ENCODE data around the gene REXO1. TPM values are rescaled to one million over a fixed set of nuclear protein-coding genes. Genes with fewer than 3 reads are reported as not detected.

The REXO1 gene
- total RNA-seq, 1 experiment from 2014 or later = 61.1 TPM

GRCh38 chr19:1805401-1806183 lies 42.7 kb downstream of the REXO1 start (continued):
- no peak for TF ChIP-seq ZNF281 (CRISPR knock-in tag; IDR thresholded peaks at IDR 0.05)
- no peak for TF ChIP-seq NR3C1 (CRISPR knock-in tag; conservative IDR thresholded peaks at IDR 0.05; ENCODE audit: low read depth)
- TF ChIP-seq STAT6 (CRISPR knock-in tag; conservative IDR thresholded peaks at IDR 0.05; ENCODE audit: low read depth) = no peak

GRCh38 chr19:1804858-1805257 lies 43.4 kb downstream of the REXO1 start:
- Mint-ChIP-seq H3K4me3 (no peak overlapping the region), H3K36me3 (no peaks in the 10 kb centered on the region), H3K27ac (no peak overlapping the region), H3K27me3 (ENCODE audit: low read depth) (no peaks in the 10 kb centered on the region; the same call in 1 of the 2 replicates), H3K9me3 (no peaks in the 10 kb centered on the region), H3K4me1 (no peaks in the 10 kb centered on the region)
- ATAC-seq = no peak
- ChIA-PET CTCF (interaction anchor here (1.0 to 1.1 kb wide), 2 partner anchors 22 to 33 kb away, joined by 3 to 4 read pairs; no protein-coding TSS in a partner anchor), POLR2A (no interaction called here)
- DNase-seq (ENCODE audit: low spot score) = no peak
- TF ChIP-seq ESRRA (CRISPR knock-in tag; IDR thresholded peaks at IDR 0.05; ENCODE audit: borderline replicate concordance) (no peak), ZMAT4 (CRISPR knock-in tag; IDR thresholded peaks at IDR 0.05) (no peak), NR2C2 (CRISPR knock-in tag; IDR thresholded peaks at IDR 0.05) (no peak), HMGA2 (CRISPR knock-in tag; IDR thresholded peaks at IDR 0.05) (no peak), KAT7 (CRISPR knock-in tag; IDR thresholded peaks at IDR 0.05; ENCODE audit: borderline replicate concordance) (no peak), SP1 (CRISPR knock-in tag; conservative IDR thresholded peaks at IDR 0.05) (no peak), NFE2L1 (CRISPR knock-in tag; IDR thresholded peaks at IDR 0.05) (no peak), NFYB (CRISPR knock-in tag; conservative IDR thresholded peaks at IDR 0.05; ENCODE audit: low read depth) (no peak)

DNA sequence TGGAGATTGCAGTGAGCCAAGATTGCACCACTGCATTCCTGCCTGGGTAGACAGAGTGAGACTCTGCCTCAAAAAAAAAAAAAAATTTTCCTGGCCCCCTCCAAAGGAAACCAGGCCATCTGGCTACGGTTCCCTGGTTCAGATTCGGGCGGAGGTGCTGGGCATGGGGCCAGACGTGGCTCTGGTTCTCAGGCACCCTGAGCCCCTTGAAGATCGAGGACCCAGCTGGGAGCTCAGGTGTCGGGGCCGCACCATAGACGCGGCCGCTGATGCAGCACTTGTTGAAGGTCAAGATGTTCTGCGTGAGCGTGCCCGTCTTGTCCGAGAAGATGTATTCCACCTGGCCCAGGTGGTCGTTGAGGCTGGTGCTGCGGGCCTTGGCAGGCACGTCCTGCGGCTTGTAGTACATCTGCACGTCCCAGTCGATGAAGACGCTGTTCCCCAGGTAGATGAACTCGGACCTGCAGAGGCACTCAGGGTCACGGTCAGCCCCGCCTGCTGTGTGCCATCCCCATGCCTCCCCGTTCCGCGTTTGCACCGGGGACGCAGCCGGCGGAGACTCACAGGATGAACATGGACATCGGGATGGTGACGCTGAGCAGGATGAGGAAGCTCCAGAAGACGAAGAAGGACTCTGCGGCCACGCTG lies 48.5 kb downstream of the REXO1 start:
- TF ChIP-seq ZNF219 (CRISPR knock-in tag; IDR thresholded peaks at IDR 0.05; ENCODE audit: borderline replicate concordance) (no peak), ZNF232 (CRISPR knock-in tag; IDR thresholded peaks at IDR 0.05) (no peak), E2F4 (CRISPR knock-in tag; IDR thresholded peaks at IDR 0.05; ENCODE audit: borderline replicate concordance, low read depth) (no peak), NFE2L1 (CRISPR knock-in tag; IDR thresholded peaks at IDR 0.05) (no peak), ZNF281 (CRISPR knock-in tag; IDR thresholded peaks at IDR 0.05) (no peak), FOXJ3 (CRISPR knock-in tag; IDR thresholded peaks at IDR 0.05; ENCODE audit: borderline replicate concordance) (no peak)
- TF ChIP-seq, protein P1, sequence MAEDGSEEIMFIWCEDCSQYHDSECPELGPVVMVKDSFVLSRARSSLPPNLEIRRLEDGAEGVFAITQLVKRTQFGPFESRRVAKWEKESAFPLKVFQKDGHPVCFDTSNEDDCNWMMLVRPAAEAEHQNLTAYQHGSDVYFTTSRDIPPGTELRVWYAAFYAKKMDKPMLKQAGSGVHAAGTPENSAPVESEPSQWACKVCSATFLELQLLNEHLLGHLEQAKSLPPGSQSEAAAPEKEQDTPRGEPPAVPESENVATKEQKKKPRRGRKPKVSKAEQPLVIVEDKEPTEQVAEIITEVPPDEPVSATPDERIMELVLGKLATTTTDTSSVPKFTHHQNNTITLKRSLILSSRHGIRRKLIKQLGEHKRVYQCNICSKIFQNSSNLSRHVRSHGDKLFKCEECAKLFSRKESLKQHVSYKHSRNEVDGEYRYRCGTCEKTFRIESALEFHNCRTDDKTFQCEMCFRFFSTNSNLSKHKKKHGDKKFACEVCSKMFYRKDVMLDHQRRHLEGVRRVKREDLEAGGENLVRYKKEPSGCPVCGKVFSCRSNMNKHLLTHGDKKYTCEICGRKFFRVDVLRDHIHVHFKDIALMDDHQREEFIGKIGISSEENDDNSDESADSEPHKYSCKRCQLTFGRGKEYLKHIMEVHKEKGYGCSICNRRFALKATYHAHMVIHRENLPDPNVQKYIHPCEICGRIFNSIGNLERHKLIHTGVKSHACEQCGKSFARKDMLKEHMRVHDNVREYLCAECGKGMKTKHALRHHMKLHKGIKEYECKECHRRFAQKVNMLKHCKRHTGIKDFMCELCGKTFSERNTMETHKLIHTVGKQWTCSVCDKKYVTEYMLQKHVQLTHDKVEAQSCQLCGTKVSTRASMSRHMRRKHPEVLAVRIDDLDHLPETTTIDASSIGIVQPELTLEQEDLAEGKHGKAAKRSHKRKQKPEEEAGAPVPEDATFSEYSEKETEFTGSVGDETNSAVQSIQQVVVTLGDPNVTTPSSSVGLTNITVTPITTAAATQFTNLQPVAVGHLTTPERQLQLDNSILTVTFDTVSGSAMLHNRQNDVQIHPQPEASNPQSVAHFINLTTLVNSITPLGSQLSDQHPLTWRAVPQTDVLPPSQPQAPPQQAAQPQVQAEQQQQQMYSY (CRISPR knock-in tag; IDR thresholded peaks at IDR 0.05) = no peak
- peaks cover 5% of the 10 kb centered on the region for H3K4me1 Mint-ChIP-seq
- no peak overlapping the region for H3K4me3 Mint-ChIP-seq
- no peaks in the 10 kb centered on the region for H3K9me3 Mint-ChIP-seq
- no peaks in the 10 kb centered on the region for H3K36me3 Mint-ChIP-seq
- CTCF ChIA-PET = interaction anchor here (1.2 to 12.5 kb wide), 3 partner anchors 26 to 254 kb away, joined by 3 to 161 read pairs (median 8); no protein-coding TSS in a partner anchor
- no peak for DNase-seq (ENCODE audit: low spot score)
- peak overlapping the region; percentile 60; the same call in 1 of the 2 replicates for H3K27ac Mint-ChIP-seq
- no peak for ATAC-seq
- POLR2A ChIA-PET = no interaction called here
- no peaks in the 10 kb centered on the region; the same call in 1 of the 2 replicates for H3K27me3 Mint-ChIP-seq (ENCODE audit: low read depth)

All from WTC11 (cell line).